Breast epithelium (tissue), 4 donors: ENCODE measurements around the gene RCAN3. TPM values are rescaled to one million over a fixed set of nuclear protein-coding genes. Genes with fewer than 3 reads are reported as not detected.

Experiments
- DNase-seq, 2 donors: peaks; one replicate each; pipeline ENCODE4 v3.0.0-alpha.2; 2019; ENCODE audit warnings: low spot score in 2 of 2
- H3K27ac ChIP-seq, 2 donors: fragments of 200-600 bp; sonication (generic) in 1 of 2; one replicate each; pipeline ENCODE4 v1.5.1; 2016 to 2019; ENCODE audit warnings: mild to moderate bottlenecking in 1 of 2
- H3K27me3 ChIP-seq, 2 donors: fragments of 200-600 bp; sonication (generic) in 1 of 2; one replicate each; pipeline versions ENCODE4 v1.5.1 to v1.6.0; 2017 to 2019; ENCODE audit warnings: control low read depth in 1 of 2, mild to moderate bottlenecking in 1 of 2
- H3K36me3 ChIP-seq: fragments of 200-600 bp; one replicate; pipeline ENCODE4 v1.5.1; 2019
- H3K4me1 ChIP-seq, 2 donors: fragments of 200-600 bp; sonication (generic); one replicate each; pipeline ENCODE4 v1.5.1; 2016 to 2019; ENCODE audit warnings: control low read depth in 1 of 2
- H3K4me3 ChIP-seq, 3 donors: fragments of 200-600 bp; sonication (generic); 1 replicate in 2 of 3; 2 replicates in 1 of 3; pipeline ENCODE4 v1.5.1; 2016 to 2019; ENCODE audit warnings: mild to moderate bottlenecking in 3 of 3, moderate library complexity in 2 of 3
- H3K9me3 ChIP-seq, 2 donors: fragments of 200-600 bp; sonication (generic) in 1 of 2; one replicate each; pipeline ENCODE4 v1.5.1; 2016 to 2019; ENCODE audit warnings: control low read depth in 1 of 2
- CTCF ChIP-seq, 3 donors: fragments of 450-650 bp; IDR thresholded peaks; one replicate each; pipeline ENCODE4 v1.5.1; 2016 to 2017; ENCODE audit warnings: antibody characterized with exemption in 3 of 3, mild to moderate bottlenecking in 3 of 3, moderate library complexity in 3 of 3
- POLR2A ChIP-seq: fragments of 450-650 bp; IDR thresholded peaks from one replicate; pipeline ENCODE4 v1.6.1; 2016; ENCODE audit warnings: antibody characterized with exemption, mild to moderate bottlenecking, moderate library complexity
- POLR2AphosphoS5 ChIP-seq, 3 donors: sonication (generic); formaldehyde crosslinking; IDR thresholded peaks; one replicate each; pipeline ENCODE4 v1.6.1; 2017; ENCODE audit warnings: antibody characterized with exemption in 3 of 3
- intact Hi-C: fragments of 100-400 bp; cut with DNase I; formaldehyde crosslinking; loops from one replicate; pipeline ENCODE4 v1.15.1; 2023; ENCODE audit warnings: low total_unique reads
- total RNA-seq, 3 donors: library from RNA; depleted of rRNA; stranded (reverse); fragments of >200 nt; gene quantifications; one replicate each; pipeline ENCODE4 v1.1.0, GENCODE V29; 2016

RCAN3 gene
- total RNA-seq, 3 donors from 2014 or later, result 5.0 to 22.7 (median 8.8) TPM

DNA sequence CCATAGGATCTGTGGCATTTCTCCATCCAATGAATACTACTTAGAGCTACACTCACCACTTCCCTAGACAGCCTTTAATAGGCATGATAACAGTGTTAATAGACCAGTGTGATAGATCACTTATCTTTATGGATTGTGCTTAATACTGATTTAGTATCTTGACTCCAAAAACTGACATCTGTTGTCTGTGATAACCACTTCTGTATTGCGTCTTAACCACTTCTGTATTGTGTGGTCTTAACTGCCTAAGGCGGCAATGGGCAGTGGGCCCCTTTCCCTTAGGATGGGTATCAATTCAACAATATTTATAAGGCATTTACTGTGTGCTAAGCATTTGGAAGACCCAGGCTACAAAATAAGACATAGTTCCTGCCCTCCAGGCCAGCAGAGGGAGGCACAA is 32.0 kb upstream of the RCAN3 start:
- no peaks in the 10 kb centered on the region for H3K9me3 ChIP-seq
- TF ChIP-seq POLR2A (no peak), POLR2AphosphoS5 (IDR thresholded peaks at IDR 0.05) (no peak), CTCF (IDR thresholded peaks at IDR 0.05) (no peak)
- H3K4me1 ChIP-seq, result no peaks in the 10 kb centered on the region
- H3K27me3 ChIP-seq, result no peaks in the 10 kb centered on the region
- intact Hi-C loops, result no loop called here
- H3K27ac ChIP-seq, result no peak overlapping the region
- no peak for DNase-seq
- H3K36me3 ChIP-seq, result no peaks in the 10 kb centered on the region
- no peak overlapping the region for H3K4me3 ChIP-seq

DNA sequence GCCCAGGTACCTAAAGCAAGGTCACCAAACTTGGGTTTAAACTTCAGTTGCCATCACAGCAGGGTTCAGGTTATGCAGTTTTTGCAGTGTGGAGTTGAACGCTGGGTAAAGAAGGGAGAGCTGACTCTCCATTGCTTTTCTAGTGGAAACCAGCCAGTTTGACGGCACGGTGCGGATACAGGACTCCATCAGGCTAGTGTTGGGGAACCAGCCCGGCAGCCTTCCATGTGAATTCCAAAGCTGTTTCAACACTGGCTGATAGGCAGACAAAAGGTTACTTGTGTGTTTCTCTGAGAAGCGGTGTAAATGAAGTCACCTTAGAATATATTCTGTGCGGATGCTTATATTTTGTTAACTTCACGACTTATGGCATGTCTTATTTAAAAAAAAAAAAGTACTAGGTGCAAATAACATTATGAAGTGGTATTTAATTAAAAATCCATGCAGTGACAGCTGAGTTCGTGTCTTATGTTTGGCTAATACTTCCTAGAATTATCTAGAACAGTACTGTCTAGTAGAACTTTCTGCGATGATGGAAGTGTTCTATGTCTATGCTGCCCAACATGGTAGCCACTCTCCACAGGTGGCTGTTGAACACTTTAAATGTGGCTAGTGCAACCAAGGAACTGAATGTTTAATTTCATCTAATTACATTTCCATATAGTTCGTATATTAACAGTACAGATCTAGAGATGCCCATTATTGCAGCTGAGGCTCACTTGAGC is 29.9 kb upstream of the RCAN3 start:
- no peak overlapping the region for H3K4me3 ChIP-seq
- intact Hi-C loops, result no loop called here

GRCh38 chr1:24474193-24474592 is 28.4 kb upstream of the RCAN3 start:
- H3K27ac ChIP-seq, result no peak overlapping the region
- intact Hi-C loops, result no loop called here
- no peak for DNase-seq
- no peak for TF ChIP-seq POLR2AphosphoS5 (IDR thresholded peaks at IDR 0.05)
- no peaks in the 10 kb centered on the region for H3K4me1 ChIP-seq
- no peaks in the 10 kb centered on the region for H3K9me3 ChIP-seq
- H3K4me3 ChIP-seq, result no peak overlapping the region
- no peaks in the 10 kb centered on the region for H3K36me3 ChIP-seq
- no peaks in the 10 kb centered on the region for H3K27me3 ChIP-seq

More for the DNA sequence above, 29.9 kb upstream of the RCAN3 start:
- H3K4me1 ChIP-seq, result no peaks in the 10 kb centered on the region
- no peaks in the 10 kb centered on the region for H3K27me3 ChIP-seq
- H3K27ac ChIP-seq, result peak overlapping the region in 1 of 2 donors; percentile 54
- no peak for TF ChIP-seq POLR2A
- H3K36me3 ChIP-seq, result no peaks in the 10 kb centered on the region
- peak; percentile 54 to 70 for DNase-seq
- no peaks in the 10 kb centered on the region for H3K9me3 ChIP-seq

DNA sequence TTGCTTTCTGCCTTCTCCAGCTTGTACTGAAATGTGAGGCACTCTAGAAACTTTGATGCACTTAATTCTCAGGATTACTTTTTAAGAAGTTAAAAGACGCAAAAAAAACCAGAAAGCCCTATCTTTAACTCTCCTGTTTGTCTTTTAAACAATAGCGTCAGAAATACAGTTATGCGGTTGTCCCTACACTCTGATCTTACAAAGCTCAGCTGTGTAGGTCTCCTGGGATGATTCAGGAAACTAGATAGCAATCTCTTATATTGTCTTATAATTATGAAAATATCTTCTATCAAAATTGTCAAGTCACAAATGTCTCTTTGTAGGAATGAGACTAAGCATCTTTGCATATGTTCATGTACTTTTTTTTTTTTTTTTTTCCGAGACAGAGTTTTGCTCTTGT is 26.9 kb upstream of the RCAN3 start:
- H3K27ac ChIP-seq, result no peak overlapping the region
- H3K4me3 ChIP-seq, result no peak overlapping the region
- H3K36me3 ChIP-seq, result no peaks in the 10 kb centered on the region
- intact Hi-C loops, result no loop called here
- DNase-seq, result no peak
- no peaks in the 10 kb centered on the region for H3K4me1 ChIP-seq
- H3K27me3 ChIP-seq, result no peaks in the 10 kb centered on the region
- TF ChIP-seq POLR2AphosphoS5 (IDR thresholded peaks at IDR 0.05) (no peak), POLR2A (no peak), CTCF (IDR thresholded peaks at IDR 0.05) (no peak)
- H3K9me3 ChIP-seq, result no peaks in the 10 kb centered on the region

GRCh38 chr1:24476571-24476970 is 26.1 kb upstream of the RCAN3 start:
- no peak for TF ChIP-seq CTCF (IDR thresholded peaks at IDR 0.05)
- TF ChIP-seq POLR2A, result no peak
- no peak for TF ChIP-seq POLR2AphosphoS5 (IDR thresholded peaks at IDR 0.05)
- Histone ChIP-seq H3K4me1 (no peaks in the 10 kb centered on the region), H3K9me3 (no peaks in the 10 kb centered on the region), H3K36me3 (no peaks in the 10 kb centered on the region), H3K27me3 (no peaks in the 10 kb centered on the region), H3K27ac (no peak overlapping the region), H3K4me3 (no peak overlapping the region)
- no peak for DNase-seq
- intact Hi-C loops, result no loop called here

GRCh38 chr1:24477309-24477708 is 25.3 kb upstream of the RCAN3 start:
- DNase-seq, result no peak
- no peaks in the 10 kb centered on the region for H3K36me3 ChIP-seq
- intact Hi-C loops, result no loop called here
- H3K9me3 ChIP-seq, result no peaks in the 10 kb centered on the region
- H3K27ac ChIP-seq, result no peak overlapping the region
- H3K27me3 ChIP-seq, result no peaks in the 10 kb centered on the region
- TF ChIP-seq POLR2AphosphoS5 (IDR thresholded peaks at IDR 0.05), result no peak
- TF ChIP-seq CTCF (IDR thresholded peaks at IDR 0.05), result no peak
- TF ChIP-seq POLR2A, result no peak
- no peak overlapping the region for H3K4me3 ChIP-seq
- no peaks in the 10 kb centered on the region for H3K4me1 ChIP-seq
